Kidney tubule cell (primary cell): ENCODE results near the gene UGGT2.
"Not testable (repeated sequence)": the region's sequence is repeated elsewhere in the genome, so short reads cannot be mapped to it uniquely, and the experiment has no call there.

ENCODE experiments used
- DNase-seq: peaks from one replicate; pipeline ENCODE4 v3.0.0-alpha.2; 2018; ENCODE audit warnings: low spot score

The UGGT2 gene

DNA sequence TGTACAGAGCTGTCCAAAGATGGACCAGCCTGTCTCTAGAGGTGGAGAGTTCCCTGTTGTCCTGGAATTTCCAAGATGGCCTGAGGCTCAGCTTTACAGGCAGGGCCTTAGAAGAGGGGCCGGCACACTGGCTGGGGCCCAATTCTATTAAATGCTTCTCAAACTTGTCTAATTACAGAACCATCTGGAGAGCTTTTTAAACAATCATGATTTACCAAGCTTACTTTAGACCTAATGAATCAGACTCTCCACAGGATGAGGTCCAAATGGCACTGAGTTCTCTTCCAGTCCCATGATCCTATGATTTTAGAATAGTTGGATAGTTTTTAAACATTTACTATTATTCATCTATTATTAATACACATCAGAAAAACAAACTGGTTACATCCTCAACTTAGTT, 252.8 kb downstream of the UGGT2 start:
- no peak for DNase-seq

DNA sequence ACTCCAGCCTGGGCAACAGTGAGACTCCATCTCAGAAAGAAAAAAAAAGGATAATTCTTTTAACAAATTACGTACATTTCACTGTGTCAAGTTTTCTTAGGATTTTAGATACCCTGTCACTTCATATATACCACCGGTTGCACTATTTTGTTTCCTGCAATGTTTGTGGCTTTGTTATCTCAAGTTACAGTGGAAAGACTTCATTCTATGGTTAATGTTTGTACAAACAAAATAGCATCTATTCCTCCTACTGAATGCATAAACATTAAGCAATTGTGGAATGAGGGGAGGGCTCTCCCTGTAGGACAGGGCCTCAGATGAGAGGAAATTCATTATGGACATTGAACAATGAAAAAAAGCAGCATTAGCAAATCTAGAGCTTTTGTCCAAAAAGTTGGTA, 256.2 kb downstream of the UGGT2 start:
- DNase-seq: no peak

- DNase-seq: no peak
These were observed 259.4 kb downstream of the UGGT2 start for GRCh38 chr13:95793781-95794180.

DNA sequence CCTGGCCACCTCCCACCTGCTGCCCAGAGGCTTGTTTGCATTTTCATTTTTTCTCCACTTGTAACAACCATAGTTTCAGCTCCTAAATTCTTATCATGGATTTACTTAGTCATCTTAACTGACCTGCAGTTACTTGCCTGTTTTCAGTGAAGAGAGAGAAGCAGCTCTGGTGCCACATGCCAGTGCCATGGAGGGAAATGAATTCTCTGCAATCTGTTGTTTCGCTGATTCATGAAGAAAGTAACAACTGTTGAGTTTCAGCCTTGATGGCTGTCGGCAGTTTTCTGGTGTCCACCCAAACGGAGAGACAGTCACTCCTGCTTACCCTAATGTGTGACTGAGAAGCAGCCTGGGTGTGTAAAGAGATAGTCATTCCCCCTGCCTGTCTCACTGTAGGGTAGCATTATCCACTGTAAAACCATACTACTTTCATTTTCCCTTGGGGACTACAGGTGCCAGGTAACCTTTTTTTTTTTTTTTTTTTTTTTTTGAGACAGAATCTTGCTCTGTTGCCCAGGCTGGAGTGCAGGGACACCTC, 260.1 kb downstream of the UGGT2 start:
- DNase-seq: no peak

- DNase-seq: no peak
These were observed 262.0 kb downstream of the UGGT2 start for GRCh38 chr13:95791084-95791722.

GRCh38 chr13:95789315-95789714, 263.9 kb downstream of the UGGT2 start:
- DNase-seq: not testable (repeated sequence)

DNA sequence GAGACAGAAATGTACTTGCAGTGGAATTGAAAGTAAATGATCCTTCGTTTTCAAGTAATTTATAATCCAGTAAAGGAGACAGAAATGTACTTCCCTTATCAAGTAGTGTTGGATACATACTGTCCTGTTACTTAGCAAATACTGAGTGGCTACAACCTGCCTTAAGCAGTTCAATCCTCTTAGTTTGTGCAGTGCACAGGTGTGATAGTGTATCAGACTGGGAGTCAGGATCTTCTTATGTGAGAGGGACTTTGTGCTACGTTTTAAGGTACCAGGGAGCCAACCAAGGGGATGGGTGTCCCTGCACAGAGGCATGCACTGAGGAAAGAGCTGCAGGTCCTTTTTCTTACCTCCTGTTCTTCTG, 265.1 kb downstream of the UGGT2 start:
- DNase-seq: no peak

- no peak for DNase-seq
These were observed 265.7 kb downstream of the UGGT2 start for GRCh38 chr13:95787356-95788099.

- DNase-seq: peak; percentile 3
These were observed 268.3 kb downstream of the UGGT2 start for GRCh38 chr13:95784900-95785290.

DNA sequence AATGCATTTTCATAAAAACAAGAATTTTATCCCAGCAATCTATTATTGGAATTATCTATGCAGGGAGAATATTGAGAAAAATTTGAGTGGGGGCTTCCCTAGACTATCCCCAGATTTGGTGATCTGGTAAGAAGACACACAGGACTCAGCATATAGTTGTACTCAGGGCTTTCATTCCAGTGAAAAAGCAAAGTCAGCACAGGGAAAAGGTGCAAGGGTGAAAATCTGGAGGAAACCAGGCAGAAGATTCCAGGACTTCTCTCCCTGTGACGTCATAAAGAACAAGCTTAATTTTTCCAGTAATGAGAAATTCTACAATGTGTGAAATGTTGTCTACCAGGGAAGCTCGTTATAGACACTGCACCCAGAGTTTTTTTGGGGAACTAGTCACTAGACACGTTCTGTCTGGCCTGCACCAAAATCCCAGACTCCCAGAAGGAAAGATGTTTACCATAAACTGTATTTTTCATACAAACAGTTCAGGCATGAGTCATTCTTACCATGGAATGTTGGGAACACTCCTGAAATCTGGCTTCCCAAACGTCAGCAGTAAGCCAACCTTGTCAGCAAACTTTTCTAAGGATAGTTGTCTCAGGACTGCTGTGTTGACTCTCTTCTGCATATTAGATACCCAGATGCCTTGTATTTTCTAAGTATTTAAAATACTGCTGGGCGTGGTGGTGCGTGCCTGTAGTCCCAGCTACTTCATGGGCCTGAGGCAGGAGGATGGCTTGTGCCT, 268.9 kb downstream of the UGGT2 start:
- peak; percentile 68 for DNase-seq

- DNase-seq: no peak
These were observed 269.5 kb downstream of the UGGT2 start for GRCh38 chr13:95783747-95784146.

DNA sequence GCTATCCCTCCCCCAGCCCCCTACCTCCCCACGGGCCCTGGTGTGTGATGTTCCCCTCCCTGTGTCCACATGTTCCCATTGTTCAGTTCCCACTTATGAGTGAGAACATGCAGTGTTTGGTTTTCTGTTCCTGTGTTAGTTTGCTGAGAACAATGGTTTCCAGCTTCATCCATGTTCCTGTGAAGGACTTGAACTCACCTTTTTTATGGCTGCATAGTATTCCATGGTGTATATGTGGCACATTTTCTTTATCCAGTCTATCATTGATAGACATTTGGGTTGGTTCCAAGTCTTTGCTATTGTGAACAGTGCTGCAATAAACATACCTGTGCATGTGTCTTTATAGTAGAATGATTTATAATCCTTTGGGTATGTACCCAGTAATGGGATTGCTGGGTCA, 271.3 kb downstream of the UGGT2 start:
- DNase-seq: not testable (repeated sequence)

DNA sequence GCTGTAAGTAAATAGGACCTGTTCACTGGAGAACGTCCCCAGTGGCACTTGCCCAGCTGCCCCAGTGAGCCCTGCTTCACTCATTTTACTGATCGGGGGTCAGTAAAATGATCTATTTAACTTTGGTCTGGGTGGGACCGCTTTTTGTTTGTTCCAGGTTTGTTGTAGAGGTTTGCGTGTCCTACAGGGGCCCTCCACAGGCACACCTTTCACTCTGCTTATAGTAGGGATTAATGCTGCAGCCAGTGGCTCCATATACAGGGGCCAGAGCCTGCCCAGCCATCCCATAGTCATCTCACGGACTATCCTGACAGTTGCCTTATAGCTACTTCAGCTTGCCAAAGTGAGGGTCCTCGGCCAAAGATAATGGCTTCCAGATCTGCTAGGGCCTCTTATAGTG, 272.2 kb downstream of the UGGT2 start:
- DNase-seq: no peak

GRCh38 chr13:95779522-95779921, 273.7 kb downstream of the UGGT2 start:
- no peak for DNase-seq

GRCh38 chr13:95771905-95772304, 281.3 kb downstream of the UGGT2 start:
- DNase-seq: no peak

DNA sequence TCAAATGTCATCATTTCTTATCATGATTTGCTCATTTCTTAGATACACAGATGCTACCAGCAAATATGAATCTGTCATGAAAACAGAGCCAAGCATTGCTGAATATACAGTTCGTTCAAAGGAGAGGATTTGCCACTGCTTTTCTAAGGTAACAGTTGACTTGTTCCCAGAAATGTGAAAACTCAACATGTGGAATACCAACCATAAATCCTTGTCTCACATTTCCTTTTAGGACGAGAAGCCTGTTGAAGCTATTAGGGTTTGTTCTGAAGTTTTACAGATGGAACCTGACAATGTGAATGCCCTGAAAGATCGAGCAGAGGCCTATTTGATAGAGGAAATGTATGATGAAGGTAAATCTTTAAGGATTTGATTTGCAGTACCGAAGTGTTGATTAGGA, 289.6 kb downstream of the UGGT2 start:
- no peak for DNase-seq

DNA sequence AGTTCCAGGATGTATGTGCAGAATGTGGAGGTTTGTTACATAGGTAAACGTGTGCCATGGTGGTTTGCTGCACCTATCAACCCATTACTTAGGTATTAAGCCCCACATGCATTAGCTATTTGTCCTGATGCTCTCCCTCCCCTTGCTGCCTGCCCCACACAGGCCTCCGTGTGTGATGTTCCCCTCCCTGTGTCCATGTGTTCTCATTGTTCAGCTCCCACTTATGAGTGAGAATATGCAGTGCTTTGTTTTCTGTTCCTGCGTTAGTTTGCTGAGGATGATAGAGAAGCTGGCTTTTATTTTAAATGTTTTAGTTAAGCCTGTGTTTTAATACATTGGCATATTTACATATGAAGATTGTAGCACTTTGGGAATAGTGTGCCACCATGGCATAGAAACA, 290.6 kb downstream of the UGGT2 start:
- DNase-seq: not testable (repeated sequence)

- no peak for DNase-seq
These were observed 297.1 kb downstream of the UGGT2 start for GRCh38 chr13:95756072-95756471.

DNA sequence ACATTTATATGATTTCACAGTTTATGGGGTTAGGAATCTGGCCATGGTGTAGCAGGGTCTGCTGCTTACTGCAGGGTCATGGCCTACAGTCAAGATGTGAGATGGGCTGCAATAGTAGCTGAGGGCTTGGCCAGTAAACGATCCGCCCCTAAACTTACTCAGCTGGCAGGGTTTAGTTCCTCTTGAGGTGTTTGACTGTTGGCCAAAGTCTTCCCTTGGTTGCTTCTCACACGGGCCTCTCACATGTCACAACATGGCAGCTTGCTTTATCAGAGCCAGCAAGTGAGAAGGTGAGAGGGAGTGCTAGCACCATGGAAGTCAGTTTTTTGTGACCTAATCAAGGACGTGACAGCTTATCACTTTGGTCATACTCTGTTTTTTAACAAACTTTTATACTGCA, 299.1 kb downstream of the UGGT2 start:
- no peak for DNase-seq

DNA sequence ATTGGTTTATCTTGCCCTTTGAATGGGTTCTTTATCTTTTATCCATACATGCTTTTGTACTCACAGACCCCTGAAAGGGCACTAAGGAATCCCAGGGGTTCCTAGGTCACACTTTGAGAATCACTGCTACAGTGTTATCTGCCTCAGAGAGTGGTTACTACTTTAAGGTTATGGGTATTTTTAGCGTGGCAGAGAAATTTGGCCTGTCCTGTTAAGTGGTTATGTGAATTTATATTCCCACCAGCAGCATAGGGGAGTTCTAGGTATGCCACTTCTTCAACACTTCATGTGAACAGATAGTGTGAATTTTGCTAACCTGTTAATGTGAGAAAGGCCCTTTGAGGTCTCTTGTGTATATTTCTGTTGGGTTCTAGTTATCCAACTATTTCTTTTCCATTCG, 300.5 kb downstream of the UGGT2 start:
- no peak for DNase-seq
